SK-N-MC (cell line): ENCODE measurements around the gene ASB2.

Experiments used
- DNase-seq: peaks from one replicate; pipeline ENCODE4 v3.0.0-alpha.2; 2011; ENCODE audit warnings: low read depth, low spot score
- H3K27ac ChIP-seq: fragments of 200-600 bp; sonication (generic); 2 replicates; pipeline ENCODE4 v1.5.1; 2016; ENCODE audit warnings: mixed run types
- H3K36me3 ChIP-seq: fragments of 200-600 bp; sonication (generic); 2 replicates; pipeline ENCODE4 v1.6.1; 2017; ENCODE audit warnings: antibody characterized with exemption, low read length, mixed read lengths; ENCODE audit not compliant: insufficient read depth
- H3K4me3 ChIP-seq: fragments of 200-600 bp; sonication (generic); 2 replicates; pipeline ENCODE4 v1.5.1; 2016
- H3K9ac ChIP-seq: fragments of 200-600 bp; sonication (generic); 2 replicates; pipeline ENCODE4 v1.8.0; 2017; ENCODE audit warnings: mixed run types, mixed read lengths; ENCODE audit not compliant: insufficient read length
- H3K9me3 ChIP-seq: fragments of 200-600 bp; sonication (generic); 2 replicates; pipeline ENCODE4 v1.6.1; 2017; ENCODE audit warnings: low read depth, mild to moderate bottlenecking, antibody characterized with exemption, low read length, moderate library complexity, mixed read lengths
- EZH2 ChIP-seq: fragments of 200-600 bp; sonication (generic); IDR thresholded peaks from one replicate; pipeline ENCODE4 v1.6.1; 2017; ENCODE audit warnings: antibody characterized with exemption
- FOXP2 ChIP-seq: optimal IDR thresholded peaks from 2 replicates; pipeline ENCODE3; 2011; ENCODE audit warnings: mild to moderate bottlenecking, moderate library complexity; ENCODE audit not compliant: insufficient read depth; ENCODE audit errors: extremely low read length, control extremely low read depth
- POLR2AphosphoS5 ChIP-seq: IDR thresholded peaks from 2 replicates; pipeline ENCODE4 v1.6.1; 2012; ENCODE audit warnings: mild to moderate bottlenecking, low read depth, low read length, borderline replicate concordance

Gene ASB2

DNA sequence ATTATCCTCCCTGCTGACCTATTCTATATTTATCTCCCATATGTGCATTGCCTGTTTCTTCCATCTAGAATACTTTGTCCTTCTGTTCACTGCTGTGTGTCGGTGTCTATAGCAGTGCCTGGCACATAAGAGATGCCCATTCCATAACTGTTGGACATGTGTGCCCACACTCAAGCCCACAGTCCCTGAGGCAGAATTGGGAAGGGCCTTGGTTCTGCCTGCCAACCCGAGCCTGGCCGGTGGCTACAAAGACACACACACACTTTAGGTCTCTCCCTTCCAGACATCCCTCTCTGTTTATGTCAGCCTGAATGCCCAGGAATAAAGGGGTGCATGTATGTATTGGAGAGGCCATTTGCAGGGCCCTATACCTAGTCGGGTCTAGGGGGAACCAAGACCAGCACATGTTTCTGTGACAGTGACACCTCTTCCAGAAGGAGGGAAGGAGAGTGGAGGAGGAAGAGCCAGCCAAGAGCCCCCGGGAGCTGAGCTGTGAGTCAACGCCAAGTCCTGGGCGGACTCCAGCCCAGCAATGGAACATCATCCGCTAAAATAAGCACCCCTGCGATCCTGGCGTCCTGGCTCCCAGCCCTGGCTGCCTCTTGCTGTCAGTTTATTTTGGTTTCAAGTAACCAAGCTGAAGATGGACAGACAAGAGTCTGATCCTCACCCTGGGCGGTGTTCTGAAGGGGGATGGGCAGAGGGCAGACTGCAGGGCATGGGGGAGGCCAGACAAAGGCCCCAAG lies 4.3 kb upstream of the ASB2 start:
- H3K9ac ChIP-seq = no peak overlapping the region
- DNase-seq = no peak

DNA sequence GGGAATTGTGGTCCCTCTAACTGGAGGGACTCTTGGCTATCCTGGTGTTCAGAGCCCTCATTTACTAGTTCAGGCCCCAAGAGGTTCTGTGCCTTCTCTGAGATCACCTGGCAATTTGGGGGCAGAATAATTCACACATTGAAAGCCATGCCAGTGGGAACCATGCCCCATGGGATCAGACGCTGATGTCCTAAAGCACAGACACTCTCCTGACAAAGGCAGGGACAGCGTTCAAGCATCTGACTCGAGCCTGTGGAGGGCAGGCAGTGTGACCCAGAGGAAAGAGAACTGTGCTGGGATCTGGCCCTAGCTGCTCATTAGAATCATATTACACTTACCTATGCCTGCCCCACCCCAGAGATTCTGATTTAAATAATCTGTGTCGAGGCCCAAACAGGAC lies 2.4 kb upstream of the ASB2 start:
- no peak overlapping the region for H3K27ac ChIP-seq
- no peak overlapping the region for H3K9ac ChIP-seq
- no peaks in the 10 kb centered on the region for H3K36me3 ChIP-seq
- no peak for TF ChIP-seq FOXP2
- no peak for TF ChIP-seq EZH2
- no peak for TF ChIP-seq POLR2AphosphoS5
- DNase-seq = no peak
- H3K4me3 ChIP-seq = no peak overlapping the region
- no peaks in the 10 kb centered on the region for H3K9me3 ChIP-seq

More for the DNA sequence above, 4.3 kb upstream of the ASB2 start:
- Histone ChIP-seq H3K36me3 (no peaks in the 10 kb centered on the region), H3K4me3 (no peak overlapping the region), H3K27ac (no peak overlapping the region), H3K9me3 (no peaks in the 10 kb centered on the region)
- no peak for TF ChIP-seq EZH2
- no peak for TF ChIP-seq FOXP2
- TF ChIP-seq POLR2AphosphoS5 = no peak

DNA sequence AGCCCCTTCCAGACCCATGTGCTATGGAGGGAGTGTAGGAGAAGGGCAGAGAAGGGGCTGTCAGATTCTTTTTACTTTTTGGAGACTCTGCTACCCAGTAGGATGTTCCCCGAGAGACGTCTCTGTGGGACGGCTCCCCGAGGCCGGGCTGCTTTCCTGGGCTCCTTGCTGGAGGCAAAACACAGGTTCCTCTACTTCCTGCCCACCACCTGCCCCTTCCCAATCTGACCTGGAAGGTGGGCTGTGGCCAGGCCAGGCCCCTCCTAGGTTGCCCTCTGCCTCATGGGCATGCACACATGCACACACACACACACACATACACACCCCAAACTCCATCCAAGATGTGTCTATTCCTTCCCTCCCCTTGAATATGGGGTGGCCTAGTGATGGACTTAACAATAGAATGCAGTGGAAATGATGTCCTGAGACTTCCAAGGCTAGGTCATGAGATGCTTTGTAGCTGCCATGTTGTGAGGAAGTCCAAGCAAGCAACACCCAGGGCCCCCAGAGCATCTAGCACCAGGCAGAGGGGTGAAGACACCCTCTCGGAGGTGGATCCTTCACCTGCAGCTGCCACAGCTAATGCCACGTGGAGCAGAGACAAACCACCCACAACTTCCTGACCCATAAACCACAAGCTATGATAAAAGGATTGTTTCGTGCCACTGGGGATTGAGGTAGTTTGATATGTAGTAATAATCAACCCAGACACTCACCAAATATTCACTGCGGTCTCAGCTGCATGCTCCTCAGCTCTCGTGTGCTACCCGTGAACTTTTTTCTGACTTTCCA lies 1.6 kb upstream of the ASB2 start:
- no peaks in the 10 kb centered on the region for H3K36me3 ChIP-seq
- no peaks in the 10 kb centered on the region for H3K9me3 ChIP-seq
- no peak overlapping the region for H3K4me3 ChIP-seq
- H3K9ac ChIP-seq = no peak overlapping the region
- H3K27ac ChIP-seq = no peak overlapping the region
- no peak for TF ChIP-seq EZH2
- TF ChIP-seq POLR2AphosphoS5 = no peak
- TF ChIP-seq FOXP2 = no peak
- no peak for DNase-seq

DNA sequence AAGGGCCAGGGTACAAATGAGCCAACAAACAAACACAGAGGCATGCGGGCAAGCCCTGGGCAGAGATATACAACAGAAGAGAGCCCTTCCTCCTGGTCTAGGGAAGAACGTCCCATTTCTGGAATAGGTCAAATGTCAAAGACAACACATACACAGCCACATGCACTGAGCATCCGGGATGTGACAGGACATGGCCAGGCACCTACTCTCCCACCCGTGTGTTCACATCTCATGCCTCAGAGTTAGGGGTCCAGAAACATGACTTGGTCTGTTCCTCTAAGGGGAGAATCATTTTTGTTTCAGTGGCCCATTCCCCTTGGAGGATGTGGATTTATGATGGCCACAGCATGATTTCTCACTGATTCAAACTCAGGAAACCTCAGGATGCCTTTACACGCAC lies 801 bp upstream of the ASB2 start:
- no peak overlapping the region for H3K27ac ChIP-seq
- no peak overlapping the region for H3K9ac ChIP-seq
- H3K4me3 ChIP-seq = no peak overlapping the region
- TF ChIP-seq EZH2 (no peak), POLR2AphosphoS5 (no peak), FOXP2 (no peak)
- H3K36me3 ChIP-seq = no peaks in the 10 kb centered on the region
- H3K9me3 ChIP-seq = no peaks in the 10 kb centered on the region
- no peak for DNase-seq

DNA sequence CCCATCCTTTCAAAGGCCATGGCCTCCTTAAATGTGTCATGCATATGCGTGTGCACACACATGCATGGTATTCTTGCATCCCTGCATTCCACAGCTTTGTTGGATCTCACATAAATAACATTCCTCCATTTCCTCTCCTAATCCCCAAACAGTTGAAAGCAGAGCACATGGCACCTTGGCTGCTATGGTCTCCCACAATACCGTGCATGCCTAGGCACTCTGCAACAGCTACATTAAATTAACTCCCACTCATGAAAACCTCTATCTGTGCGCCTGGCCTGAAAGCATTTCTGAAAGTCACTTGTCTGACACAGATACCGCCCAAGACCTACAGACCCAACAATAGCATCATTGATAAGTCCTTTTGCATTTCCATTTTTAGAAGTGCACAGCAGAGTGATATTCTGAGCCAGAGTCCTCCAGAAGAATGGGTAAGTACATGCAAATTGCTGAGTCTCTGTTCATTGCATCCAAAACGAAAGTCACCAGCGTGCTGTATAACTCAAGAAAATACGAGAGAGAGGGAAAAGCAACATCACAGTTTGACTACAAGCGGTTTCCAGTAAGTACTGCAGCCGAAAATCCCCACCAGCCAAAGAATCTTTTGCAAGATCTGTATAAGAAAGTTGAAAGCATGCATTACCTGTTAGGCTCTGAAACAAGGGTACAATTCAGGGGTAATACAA lies 436 bp downstream of the ASB2 start:
- Histone ChIP-seq H3K4me3 (no peak overlapping the region), H3K27ac (no peak overlapping the region), H3K9me3 (no peaks in the 10 kb centered on the region), H3K9ac (no peak overlapping the region), H3K36me3 (no peaks in the 10 kb centered on the region)
- no peak for TF ChIP-seq EZH2
- no peak for TF ChIP-seq POLR2AphosphoS5
- no peak for TF ChIP-seq FOXP2
- DNase-seq = no peak

DNA sequence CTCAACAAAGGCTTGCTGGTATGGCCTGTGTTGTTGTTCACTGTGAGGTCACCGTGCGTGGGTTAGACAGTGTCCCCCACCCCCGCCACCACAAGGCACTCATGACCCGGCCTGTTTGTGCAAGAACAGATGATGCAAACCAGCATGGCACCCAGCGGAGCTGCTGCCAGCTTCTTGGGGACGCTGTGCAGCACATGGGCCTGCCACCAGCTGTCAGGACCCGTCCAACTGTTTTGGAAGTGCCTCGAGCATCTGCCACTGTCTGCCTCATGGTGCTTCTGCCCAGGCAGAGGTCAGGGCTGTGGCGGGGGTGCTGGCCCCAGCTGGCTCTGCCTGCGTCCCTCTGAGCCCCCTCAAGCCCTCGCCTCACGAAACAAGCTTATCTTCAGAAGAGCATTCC lies 1.5 kb downstream of the ASB2 start:
- Histone ChIP-seq H3K4me3 (no peak overlapping the region), H3K27ac (no peak overlapping the region), H3K9ac (no peak overlapping the region), H3K36me3 (no peaks in the 10 kb centered on the region), H3K9me3 (no peaks in the 10 kb centered on the region)
- TF ChIP-seq EZH2 (no peak), POLR2AphosphoS5 (no peak), FOXP2 (no peak)
- no peak for DNase-seq

DNA sequence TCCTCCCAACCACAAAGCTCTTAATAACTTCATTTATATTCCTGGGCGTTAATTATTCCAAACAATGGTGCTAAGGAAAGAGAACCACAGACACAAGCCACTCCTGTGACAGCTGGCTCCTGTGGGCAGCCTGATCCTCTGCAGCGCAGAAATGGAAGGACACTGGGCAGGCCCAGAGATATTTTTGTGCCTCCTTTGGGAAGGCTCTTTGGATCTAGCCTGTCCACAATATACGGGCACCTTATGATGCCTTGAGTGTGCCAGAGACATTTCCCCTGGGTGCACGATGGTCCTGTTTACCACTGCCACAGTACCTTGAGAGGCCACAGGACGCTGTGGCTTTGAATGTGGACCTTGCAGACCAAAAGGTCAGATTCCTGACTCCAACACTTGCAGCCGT lies 2.1 kb downstream of the ASB2 start:
- Histone ChIP-seq H3K27ac (no peak overlapping the region), H3K36me3 (no peaks in the 10 kb centered on the region), H3K9ac (no peak overlapping the region), H3K9me3 (no peaks in the 10 kb centered on the region), H3K4me3 (no peak overlapping the region)
- TF ChIP-seq EZH2 (no peak), FOXP2 (no peak), POLR2AphosphoS5 (no peak)
- no peak for DNase-seq

DNA sequence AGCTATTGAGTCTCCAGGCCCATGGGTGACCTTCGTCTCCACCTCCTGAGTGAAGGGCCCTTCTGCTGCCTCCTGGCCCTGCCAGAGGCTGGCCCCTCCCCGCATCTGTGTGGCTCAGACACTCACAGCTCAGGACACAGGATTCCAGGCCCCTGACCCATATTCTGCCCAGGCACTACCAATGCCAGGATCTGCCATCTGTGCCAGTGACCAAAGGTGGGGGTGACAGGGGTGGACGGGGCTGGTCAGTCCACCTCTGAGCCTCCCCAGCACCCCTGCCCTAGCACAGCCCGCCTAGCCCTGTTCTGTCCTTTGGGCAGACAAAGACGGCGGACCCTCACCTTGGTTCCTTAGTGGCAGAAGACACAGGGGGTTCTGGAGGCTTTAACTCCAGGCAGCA lies 2.8 kb downstream of the ASB2 start:
- H3K4me3 ChIP-seq = no peak overlapping the region
- TF ChIP-seq FOXP2 = no peak
- TF ChIP-seq POLR2AphosphoS5 = no peak
- TF ChIP-seq EZH2 = no peak
- DNase-seq = no peak
- H3K27ac ChIP-seq = no peak overlapping the region
- no peak overlapping the region for H3K9ac ChIP-seq
- H3K36me3 ChIP-seq = no peaks in the 10 kb centered on the region
- H3K9me3 ChIP-seq = no peaks in the 10 kb centered on the region
